NT2/D1 (cell line): ENCODE results near the gene CCDC177.

ENCODE experiments used
- DNase-seq: peaks from one replicate; pipeline ENCODE4 v3.0.0-alpha.2; 2011; ENCODE audit warnings: low read depth, low spot score
- H3K27me3 ChIP-seq: 2 replicates; pipeline ENCODE4 v1.6.0; 2011; ENCODE audit warnings: mild to moderate bottlenecking; ENCODE audit not compliant: insufficient read length, insufficient read depth
- H3K36me3 ChIP-seq: 2 replicates; pipeline ENCODE4 v1.6.1; 2011; ENCODE audit warnings: mild to moderate bottlenecking, low read length, mixed read lengths; ENCODE audit not compliant: insufficient read depth, insufficient read length
- H3K4me1 ChIP-seq: 2 replicates; pipeline ENCODE4 v1.5.1; 2011; ENCODE audit not compliant: insufficient read depth, insufficient read length
- H3K4me3 ChIP-seq: 2 replicates; pipeline ENCODE4 v1.5.1; 2011; ENCODE audit warnings: low read depth; ENCODE audit not compliant: insufficient read length
- H3K9ac ChIP-seq: 2 replicates; pipeline ENCODE4 v1.6.0; 2011; ENCODE audit warnings: low read depth; ENCODE audit not compliant: insufficient read length
- H3K9me3 ChIP-seq: 2 replicates; pipeline ENCODE4 v1.5.1; 2011; ENCODE audit warnings: mild to moderate bottlenecking, low read length; ENCODE audit not compliant: insufficient read depth
- SUZ12 ChIP-seq: IDR thresholded peaks from 2 replicates; pipeline ENCODE4 v1.6.1; 2011; ENCODE audit not compliant: insufficient read length, insufficient read depth; ENCODE audit errors: extremely low read depth
- YY1 ChIP-seq: IDR thresholded peaks from 2 replicates; pipeline ENCODE4 v1.6.1; 2011; ENCODE audit not compliant: insufficient read length, insufficient read depth
- ZNF274 ChIP-seq: IDR thresholded peaks from 2 replicates; pipeline ENCODE4 v1.6.1; 2011; ENCODE audit warnings: mild to moderate bottlenecking, low read depth, low read length

Gene CCDC177

DNA sequence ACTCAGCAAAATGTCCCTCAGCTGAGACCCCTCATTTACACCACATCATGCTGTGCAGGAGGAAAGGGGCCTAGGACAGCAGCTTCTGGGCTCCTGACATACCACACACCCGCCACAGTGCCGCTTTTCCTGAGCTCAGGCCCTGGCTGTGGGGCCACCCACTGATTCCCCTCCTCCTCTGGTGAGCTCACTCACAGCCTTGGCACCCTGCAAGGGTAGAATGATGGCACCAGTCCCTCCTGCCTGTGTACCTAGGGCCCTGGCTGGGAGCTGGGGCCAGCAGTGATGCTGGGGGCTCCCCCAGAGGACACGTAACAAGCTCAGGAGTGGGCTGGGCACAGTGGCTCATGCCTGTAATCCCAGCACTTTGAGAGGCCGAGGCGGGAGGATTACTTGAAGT, 45.7 kb downstream of the CCDC177 start:
- Histone ChIP-seq H3K27me3 (no peaks in the 10 kb centered on the region), H3K4me1 (peaks cover 4% of the 10 kb centered on the region), H3K9me3 (no peaks in the 10 kb centered on the region), H3K4me3 (no peak overlapping the region), H3K9ac (no peak overlapping the region), H3K36me3 (no peaks in the 10 kb centered on the region)
- DNase-seq, result no peak
- TF ChIP-seq SUZ12 (no peak), YY1 (no peak), ZNF274 (no peak)

DNA sequence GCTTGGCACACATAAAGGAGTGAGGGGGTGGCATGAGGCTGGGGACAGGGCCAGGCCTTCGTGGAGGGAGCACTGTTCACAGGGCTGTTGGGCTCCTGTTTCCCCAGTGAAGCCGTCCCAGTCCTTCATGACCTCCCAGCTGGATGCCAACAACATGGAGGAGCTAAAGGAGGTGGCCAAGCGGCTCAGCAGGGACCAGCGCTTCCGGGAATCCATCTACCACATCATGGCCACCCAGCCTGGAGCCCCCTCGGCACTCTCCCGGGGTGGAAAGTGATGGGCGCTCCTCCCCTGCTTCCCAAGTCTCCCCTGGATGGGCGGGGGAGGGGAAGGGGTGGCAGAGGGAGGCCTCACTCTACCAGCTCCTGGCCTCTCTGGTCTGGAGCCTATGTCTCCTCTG, 46.5 kb downstream of the CCDC177 start:
- H3K9me3 ChIP-seq, result no peaks in the 10 kb centered on the region
- no peaks in the 10 kb centered on the region for H3K27me3 ChIP-seq
- no peaks in the 10 kb centered on the region for H3K36me3 ChIP-seq
- TF ChIP-seq SUZ12 (no peak), ZNF274 (no peak), YY1 (no peak)
- H3K4me3 ChIP-seq, result no peak overlapping the region
- no peak for DNase-seq
- no peak overlapping the region for H3K9ac ChIP-seq
- H3K4me1 ChIP-seq, result peaks cover 4% of the 10 kb centered on the region

- no peaks in the 10 kb centered on the region for H3K9me3 ChIP-seq
- H3K4me3 ChIP-seq, result no peak overlapping the region
- DNase-seq, result no peak
- no peak overlapping the region for H3K9ac ChIP-seq
- peaks cover 4% of the 10 kb centered on the region for H3K4me1 ChIP-seq
- no peak for TF ChIP-seq ZNF274
- no peak for TF ChIP-seq YY1
- TF ChIP-seq SUZ12, result no peak
- H3K27me3 ChIP-seq, result no peaks in the 10 kb centered on the region
- no peaks in the 10 kb centered on the region for H3K36me3 ChIP-seq
Measured at GRCh38 chr14:69527635-69528034, 47.0 kb downstream of the CCDC177 start.

DNA sequence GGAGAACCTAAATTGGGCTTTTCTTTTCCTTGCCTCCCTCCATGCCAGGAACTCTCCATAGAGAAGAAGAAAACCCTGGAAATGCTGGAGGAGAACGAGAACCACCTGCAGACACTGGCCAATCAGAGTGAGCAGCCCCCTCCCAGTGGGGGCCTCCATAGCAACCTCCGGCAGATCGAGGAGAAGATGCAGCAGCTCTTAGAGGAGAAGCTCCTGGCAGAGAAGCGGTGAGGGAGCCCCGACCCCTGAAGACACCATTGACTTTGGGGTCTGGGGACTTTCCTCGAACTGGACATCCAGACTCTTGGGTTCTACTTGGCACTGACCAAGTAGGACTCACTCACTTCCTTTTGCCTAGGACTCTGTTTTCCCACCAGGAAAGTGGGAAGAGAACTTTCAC, 48.8 kb downstream of the CCDC177 start:
- Histone ChIP-seq H3K36me3 (no peaks in the 10 kb centered on the region), H3K27me3 (no peaks in the 10 kb centered on the region), H3K9me3 (no peaks in the 10 kb centered on the region), H3K4me1 (peaks cover 4% of the 10 kb centered on the region), H3K4me3 (no peak overlapping the region), H3K9ac (no peak overlapping the region)
- TF ChIP-seq ZNF274 (no peak), SUZ12 (no peak), YY1 (no peak)
- DNase-seq, result no peak

- TF ChIP-seq SUZ12 (no peak), YY1 (no peak), ZNF274 (no peak)
- Histone ChIP-seq H3K27me3 (no peaks in the 10 kb centered on the region), H3K4me1 (peaks cover 2% of the 10 kb centered on the region), H3K9ac (no peak overlapping the region), H3K4me3 (no peak overlapping the region), H3K9me3 (no peaks in the 10 kb centered on the region), H3K36me3 (no peaks in the 10 kb centered on the region)
- DNase-seq, result no peak
Measured at GRCh38 chr14:69522026-69522425, 52.6 kb downstream of the CCDC177 start.
